ENCODE data around the gene STX11.
"Not testable (repeated sequence)": the region's sequence is repeated elsewhere in the genome, so short reads cannot be mapped to it uniquely, and the experiment has no call there.

The STX11 gene
- 41.2 to 362 (median 70.6) reads per million in 18 experiments for total RNA-seq

DNA sequence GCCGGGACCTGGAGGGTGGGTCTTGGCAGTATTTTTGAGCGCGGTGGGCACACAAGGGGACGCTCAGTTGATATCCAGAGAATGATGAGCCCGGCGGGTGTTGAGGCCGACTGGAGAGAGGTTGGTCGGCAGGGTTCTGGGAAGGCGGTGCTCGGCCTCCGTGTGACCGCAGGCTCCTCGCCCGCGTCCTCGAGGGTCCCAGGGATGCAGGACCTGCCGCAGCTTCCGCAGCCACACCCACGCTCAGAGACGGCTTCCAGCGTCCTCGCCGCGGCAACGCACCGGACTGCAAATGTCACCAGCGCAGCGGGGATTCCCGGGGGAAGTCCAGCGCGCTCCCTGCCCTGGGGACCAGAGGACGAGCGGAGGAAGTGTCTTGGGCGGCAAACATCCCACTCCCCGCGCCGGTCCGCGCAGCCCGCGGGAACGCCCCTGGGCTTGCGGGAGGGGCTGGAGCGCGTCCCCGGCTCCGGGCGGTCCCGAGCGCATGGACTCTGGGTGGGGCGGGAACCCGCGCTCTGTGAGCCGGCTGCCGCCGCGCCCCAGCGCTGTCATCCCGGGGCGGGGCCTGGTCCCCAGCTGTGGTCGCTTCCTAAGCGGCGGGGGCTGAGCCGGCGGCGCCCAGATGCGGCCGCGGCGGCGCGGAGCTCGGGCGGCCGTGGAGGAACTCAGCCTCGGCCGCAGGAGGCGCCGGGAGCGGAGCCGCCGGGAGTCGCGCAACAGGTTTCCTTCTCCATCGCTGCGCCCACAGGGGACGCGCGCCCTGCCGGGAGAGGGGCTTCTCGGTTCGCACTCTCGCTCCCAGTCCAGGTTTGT, at the start of gene STX11:
TSS of gene STX11 (plus strand) at position 624 of the 816 bp plus-strand sequence. CDS start 36,111 bp downstream, outside the sequence.
- peak; percentile 89 to 96 for DNase-seq

GRCh38 chr6:144103026-144103563, 47.2 kb upstream of the STX11 start:
- DNase-seq = no peak

DNA sequence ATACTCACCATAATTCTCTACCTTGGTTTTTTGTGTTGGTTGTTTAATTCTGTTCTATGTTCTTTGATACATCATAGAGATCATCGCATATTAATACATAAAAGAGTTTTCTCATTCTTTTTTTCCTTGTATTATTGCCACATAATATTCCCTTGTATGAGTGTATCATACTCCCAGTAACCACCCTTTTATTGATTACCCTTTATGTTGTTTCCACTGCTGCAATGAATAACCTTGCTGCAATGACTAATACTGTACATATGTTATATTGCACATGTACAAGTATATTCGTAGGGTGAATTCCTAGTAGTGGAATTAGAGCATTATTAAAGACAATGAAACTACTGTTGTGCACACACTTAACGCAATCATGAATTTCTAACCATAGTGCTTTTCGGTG, 45.8 kb upstream of the STX11 start:
- DNase-seq = no peak

GRCh38 chr6:144104898-144105487, 45.3 kb upstream of the STX11 start:
- DNase-seq = peak; percentile 69 to 88

DNA sequence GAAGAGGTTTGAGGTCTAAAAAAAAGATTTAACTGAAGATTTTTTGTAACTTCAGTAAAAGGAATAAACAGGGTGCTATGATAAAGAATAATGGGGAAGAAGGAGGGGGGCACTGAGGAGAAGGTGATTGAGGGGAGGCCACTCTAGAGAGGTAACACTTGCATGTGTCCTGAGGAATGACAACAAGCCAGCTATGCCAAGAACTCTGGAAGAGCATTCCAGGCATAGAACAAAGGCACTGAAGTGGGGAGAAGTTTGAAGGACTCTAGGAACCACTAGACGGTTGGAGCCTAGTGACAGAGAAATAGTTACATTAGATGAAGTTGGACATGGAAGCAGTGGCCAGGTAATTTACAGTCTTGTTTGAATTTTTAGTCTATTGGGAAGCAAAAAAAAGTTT, 44.1 kb upstream of the STX11 start:
- no peak for DNase-seq

DNA sequence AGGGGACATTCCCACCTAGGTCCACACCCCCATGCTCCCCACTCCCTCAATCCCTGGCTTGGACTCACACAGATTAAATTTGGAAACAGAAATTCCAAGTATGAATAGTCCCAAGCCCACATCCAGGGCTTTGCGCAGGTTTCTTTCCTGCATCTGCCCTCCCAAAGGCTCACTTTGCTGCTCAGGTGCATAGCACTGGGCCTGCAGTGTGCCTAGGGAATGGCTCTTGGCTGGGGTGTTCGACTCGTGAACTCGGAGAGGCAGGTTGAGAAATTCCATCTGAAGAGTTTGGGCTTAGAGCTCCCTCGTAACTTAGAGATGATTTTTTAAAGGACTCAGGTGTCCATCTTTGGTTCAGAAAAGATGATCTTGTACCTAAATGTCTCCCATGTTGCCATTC, 40.1 kb upstream of the STX11 start:
- DNase-seq = no peak

- no peak for DNase-seq
Measured at GRCh38 chr6:144113366-144113765, 37.0 kb upstream of the STX11 start.

DNA sequence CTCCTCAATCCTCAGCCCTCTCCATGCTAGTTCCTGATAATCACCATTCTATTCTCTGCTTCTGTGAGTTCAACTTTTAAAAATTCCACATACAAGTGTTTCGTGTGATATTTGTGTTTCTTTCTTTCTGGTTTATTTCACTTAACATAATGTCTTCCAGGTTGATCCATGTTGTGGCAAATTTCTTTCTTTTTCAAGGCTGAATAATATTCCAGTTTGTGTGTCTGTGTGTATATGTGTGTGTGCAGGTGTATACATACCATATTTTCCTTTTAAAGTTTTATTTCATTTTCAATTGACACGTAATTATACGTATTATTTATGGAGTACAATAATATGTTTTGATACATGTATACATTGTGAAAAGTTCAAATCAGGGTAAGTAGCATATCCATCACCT, 35.1 kb upstream of the STX11 start:
- no peak for DNase-seq

GRCh38 chr6:144119376-144119775, 30.9 kb upstream of the STX11 start:
- no peak for DNase-seq

DNA sequence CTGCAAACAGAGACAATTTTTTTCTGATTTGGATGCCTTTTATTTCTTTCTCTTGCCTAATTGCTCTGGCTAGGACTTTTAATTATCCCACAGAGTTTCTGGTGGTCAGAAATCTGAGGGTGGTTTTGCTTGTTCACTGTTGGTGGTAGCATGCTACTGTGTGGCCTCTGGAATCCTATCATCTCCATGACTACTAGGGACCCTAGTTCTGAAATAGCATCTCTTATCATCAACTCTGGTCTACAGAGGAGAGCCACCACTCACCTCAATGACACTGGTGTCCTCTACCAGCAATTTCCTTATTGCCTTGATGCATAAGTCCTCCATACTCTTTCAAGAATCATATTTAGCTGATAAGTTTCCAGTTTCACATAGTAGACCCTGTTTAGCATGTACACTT, 27.5 kb upstream of the STX11 start:
- DNase-seq = no peak

DNA sequence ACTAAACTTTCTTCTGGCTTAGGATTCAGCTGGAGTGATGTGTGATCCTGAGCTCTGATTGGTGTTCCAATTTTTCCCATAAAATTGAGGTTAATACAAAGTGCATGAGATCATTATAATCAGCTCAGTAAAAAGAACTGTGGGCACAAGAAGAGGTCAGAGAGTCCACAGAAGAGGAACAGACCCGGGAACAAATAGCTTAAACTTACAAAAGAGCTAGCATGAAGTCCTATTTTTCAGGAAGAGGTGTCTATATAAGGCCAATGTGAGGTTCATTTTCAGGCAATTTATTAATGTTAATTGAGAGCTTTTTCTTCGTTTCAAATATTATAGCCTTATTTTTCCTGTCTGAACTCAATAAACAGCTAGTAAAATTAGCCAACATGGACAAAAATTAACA, 26.9 kb upstream of the STX11 start:
- DNase-seq = peak; percentile 51 to 63

DNA sequence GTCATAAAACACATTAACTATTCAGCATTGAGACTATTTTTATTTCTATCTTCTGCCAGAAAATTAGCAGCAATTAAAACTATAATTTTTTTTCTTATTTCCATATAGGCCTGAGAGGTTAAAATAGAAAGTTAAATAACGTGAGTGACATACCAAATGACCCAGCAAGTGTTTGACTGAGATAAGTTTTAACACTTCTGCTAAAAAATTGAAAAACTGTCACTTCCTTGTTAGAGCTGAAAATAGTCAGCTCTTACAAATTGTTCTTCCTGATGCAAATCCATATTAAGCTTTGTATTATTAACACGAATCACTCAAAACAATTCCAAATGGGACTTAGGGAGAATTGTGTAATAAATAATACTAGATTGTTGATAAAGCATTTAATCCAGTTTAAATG, 26.5 kb upstream of the STX11 start:
- DNase-seq = peak; percentile 29 to 61

DNA sequence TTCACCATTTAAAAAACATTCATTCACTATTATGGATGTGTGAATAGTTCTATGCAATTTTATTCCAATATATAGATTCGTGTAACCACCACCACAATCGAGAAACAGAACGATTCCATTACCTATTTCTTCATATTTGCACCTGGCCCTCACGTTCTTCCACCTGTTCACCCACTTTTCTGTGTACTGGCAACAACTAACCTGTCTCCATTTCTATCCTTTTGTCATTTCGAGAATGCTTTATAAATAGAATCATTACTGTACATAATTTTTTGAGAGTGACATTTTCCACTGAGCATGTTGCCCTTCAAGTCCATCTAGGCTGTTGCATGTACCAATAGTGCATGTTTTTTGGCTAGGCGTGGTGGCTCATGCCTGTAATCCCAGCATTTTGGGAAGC, 23.2 kb upstream of the STX11 start:
- DNase-seq = no peak

- DNase-seq = no peak
Measured at GRCh38 chr6:144129469-144129868, 20.8 kb upstream of the STX11 start.

DNA sequence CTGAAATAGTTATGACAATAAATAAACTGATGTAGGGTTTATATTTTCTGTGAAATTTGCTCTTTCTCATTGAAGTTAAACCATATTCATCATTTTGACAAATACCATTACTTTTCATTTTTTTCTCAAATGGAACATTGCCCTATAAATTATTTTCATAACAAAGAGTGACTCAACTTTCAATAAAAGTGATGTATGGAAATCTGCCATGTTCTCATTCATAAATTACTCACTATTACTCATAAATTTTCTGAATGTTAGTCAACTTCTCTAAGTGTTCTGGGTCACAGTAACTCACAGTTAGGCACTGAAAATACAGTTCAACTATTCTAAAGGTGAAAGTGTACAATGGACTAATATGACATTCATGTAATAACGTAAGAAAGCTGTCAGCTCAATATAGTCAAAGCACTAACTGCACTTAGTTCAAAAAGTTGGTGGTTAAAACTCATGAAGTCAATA, 19.0 kb upstream of the STX11 start:
- DNase-seq = peak in 1 of 2 donors; percentile 11

DNA sequence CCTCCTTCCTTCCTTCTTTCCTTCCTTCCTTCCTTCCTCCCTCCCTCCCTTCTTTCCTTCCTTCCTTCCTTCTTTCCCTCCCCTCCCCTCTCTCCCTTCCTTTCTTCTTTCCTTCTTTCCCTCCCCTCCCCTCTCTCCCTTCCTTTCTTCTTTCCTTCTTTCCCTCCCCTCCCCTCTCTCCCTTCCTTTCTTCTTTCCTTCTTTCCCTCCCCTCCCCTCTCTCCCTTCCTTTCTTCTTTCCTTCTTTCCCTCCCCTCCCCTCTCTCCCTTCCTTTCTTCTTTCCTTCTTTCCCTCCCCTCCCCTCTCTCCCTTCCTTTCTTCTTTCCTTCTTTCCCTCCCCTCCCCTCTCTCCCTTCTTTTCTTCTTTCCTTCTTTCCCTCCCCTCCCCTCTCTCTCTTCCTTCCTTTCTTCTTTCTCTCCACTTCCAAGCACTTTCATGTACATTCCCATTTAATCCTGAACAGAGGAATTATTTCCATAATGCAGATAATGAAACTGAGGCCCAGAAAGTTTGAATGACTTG, 18.1 kb upstream of the STX11 start:
- DNase-seq = not testable (repeated sequence)

DNA sequence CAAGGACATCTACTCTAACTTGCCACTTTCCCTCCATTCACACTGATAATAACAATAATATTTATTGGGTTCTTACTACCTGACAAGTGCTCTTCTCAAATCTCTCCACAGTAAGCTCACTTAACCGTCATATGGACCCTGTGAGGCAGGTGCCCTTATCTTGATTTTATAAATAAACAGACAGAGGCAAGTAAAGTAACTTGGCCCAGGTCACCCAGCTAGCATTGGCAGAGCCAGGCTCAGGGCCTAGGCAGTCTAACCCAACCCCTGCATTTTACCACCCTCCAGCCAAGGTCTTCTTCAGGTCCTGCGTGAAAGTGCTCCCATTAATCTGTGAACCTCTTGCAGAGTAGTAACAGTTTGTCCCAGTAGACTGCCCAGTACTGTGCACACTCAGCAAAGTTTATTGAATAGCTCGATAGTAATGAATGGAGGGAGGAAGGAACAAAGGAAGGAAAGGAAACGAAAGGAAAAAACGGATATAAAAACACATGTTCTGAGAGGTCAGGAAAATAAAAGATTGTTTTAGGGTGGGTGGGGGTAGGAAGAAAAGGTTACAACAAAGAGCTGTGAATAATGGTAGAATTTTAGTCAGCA, 17.0 kb upstream of the STX11 start:
- no peak for DNase-seq

GRCh38 chr6:144134176-144134575, 16.1 kb upstream of the STX11 start:
- DNase-seq = no peak

DNA sequence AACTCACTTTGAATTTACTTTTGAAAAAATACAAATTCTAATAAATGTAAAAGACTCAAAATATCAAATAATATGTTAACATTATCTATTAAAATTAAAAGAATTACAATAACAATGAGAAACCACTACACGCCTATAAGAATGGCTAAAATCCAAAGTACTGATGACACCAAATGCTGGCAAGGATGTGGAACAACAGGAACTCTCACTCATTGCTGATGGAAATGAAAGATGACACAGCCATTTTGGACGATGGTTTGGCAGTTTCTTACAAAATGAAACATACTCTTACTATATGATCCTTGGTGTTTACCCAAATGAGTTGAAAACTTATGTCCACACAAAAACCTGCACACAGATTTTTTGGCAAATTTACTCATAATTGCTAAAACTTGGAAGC, 15.6 kb upstream of the STX11 start:
- DNase-seq = no peak

DNA sequence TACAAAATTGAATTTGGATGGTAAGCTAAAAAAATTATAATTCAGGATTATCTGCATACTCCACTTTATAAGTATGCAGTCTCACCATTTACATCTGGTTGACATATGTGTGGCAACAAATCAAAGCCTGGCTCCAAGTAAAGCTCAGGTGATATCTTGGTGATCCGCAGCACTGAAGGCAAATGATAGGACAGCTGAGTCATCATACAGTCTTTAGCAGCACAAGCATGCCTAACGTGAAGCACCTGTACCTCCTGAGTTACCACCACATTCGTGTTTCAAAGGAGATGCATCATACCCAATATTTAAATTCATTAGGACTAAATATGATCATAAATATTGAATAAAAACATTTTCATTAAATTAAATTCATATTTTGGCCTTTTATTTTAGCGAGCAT, 11.8 kb upstream of the STX11 start:
- no peak for DNase-seq

DNA sequence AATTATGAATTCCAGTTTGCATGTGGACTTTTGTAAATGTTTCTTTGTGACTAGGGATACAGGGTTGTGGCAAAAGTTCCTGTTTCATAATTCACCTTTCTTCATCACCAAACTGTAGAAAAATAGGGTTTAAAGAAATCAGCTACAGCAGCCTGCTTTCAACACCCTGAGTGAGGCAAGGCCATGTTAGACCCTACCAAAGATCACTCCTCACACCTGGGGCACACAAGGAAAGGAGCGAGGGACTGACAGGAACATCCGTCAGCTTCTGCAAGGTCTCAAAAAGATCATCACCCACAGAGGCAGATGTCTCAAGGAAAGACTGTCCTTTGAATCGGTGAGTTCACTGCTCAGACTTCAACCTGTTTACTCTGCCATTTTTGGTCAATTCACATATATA, 10.5 kb upstream of the STX11 start:
- DNase-seq = peak in 1 of 2 donors; percentile 52

- peak in 1 of 2 donors; percentile 58 for DNase-seq
Measured at GRCh38 chr6:144140867-144141266, 9.4 kb upstream of the STX11 start.

GRCh38 chr6:144141470-144141869, 8.8 kb upstream of the STX11 start:
- DNase-seq = no peak

Measured in inflammatory macrophage (primary cell).